Measurements from ENCODE around the gene RAD21L1. TPM values are rescaled to one million over a fixed set of nuclear protein-coding genes. Genes with fewer than 3 reads are reported as not detected.
"Not testable (repeated sequence)": the region's sequence is repeated elsewhere in the genome, so short reads cannot be mapped to it uniquely, and the experiment has no call there.

Gene RAD21L1
- total RNA-seq, 1 donor from 2014 or later, result not detected

DNA sequence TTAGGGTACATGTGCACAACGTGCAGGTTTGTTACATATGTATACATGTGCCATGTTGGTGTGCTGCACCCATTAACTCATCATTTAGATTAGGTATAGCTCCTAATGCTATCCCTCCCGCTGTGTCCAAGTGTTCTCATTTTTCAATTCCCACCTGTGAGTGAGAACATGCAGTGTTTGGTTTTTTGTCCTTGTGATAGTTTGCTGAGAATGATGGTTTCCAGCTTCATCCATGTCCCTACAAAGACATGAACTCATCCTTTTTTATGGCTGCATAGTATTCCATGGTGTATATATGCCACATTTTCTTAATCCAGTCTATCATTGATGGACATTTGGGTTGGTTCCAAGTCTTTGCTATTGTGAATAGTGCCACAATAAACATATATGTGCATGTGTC lies 24.4 kb downstream of the RAD21L1 start:
- DNase-seq (ENCODE audit: low spot score); intact Hi-C loops (cut with micrococcal nuclease); H3K4me1 Mint-ChIP-seq (ENCODE audit: low read depth); H3K4me3 Mint-ChIP-seq; H3K9me3 Mint-ChIP-seq; H3K36me3 Mint-ChIP-seq (ENCODE audit: low read depth); H3K27ac Mint-ChIP-seq: not testable (repeated sequence)
- H3K27me3 Mint-ChIP-seq (ENCODE audit: insufficient read depth), result peaks cover 15% of the 10 kb centered on the region

DNA sequence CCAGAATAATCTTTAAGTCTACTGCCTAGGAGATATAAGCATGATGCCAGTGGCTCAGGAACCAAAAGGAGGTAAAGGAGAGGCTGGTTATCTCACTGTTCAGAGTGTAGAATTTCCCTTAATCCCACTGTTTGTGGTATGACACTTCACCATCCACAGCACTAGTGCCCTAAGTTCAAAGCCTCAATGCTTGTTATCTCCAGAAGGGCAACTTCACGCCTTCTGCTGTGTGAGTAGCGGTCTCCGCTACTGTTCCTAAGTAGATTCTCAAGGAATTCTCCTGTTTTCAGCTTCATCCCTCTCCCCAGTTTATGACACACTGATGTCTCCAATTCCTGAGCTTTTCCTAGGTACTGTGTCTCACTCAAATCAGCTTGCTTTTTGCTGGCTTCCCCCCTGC lies 26.6 kb downstream of the RAD21L1 start:
- H3K9me3 Mint-ChIP-seq, result peaks cover 9% of the 10 kb centered on the region
- H3K4me3 Mint-ChIP-seq, result no peak overlapping the region
- H3K4me1 Mint-ChIP-seq (ENCODE audit: low read depth), result no peaks in the 10 kb centered on the region
- no peak overlapping the region for H3K27ac Mint-ChIP-seq
- no peaks in the 10 kb centered on the region for H3K36me3 Mint-ChIP-seq (ENCODE audit: low read depth)
- peaks cover 24% of the 10 kb centered on the region for H3K27me3 Mint-ChIP-seq (ENCODE audit: insufficient read depth)
- no peak for DNase-seq (ENCODE audit: low spot score)
- intact Hi-C loops (cut with micrococcal nuclease), result no loop called here

DNA sequence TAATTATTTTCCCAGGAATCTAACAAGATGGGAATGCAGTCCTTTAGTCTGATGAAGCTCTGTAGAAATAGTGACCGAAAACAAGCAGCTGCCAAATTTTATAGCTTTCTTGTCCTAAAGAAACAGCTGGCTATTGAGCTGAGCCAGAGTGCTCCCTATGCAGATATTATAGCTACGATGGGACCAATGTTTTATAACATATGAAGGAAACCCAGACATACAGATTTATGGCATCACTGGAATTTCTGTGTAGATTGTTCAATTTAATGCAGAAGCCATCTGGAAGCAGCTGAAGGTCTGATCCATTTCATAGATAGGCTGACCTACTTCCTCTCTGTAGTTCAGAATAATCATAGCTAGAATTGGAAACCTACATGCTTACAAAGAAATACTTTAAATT lies 28.4 kb downstream of the RAD21L1 start:
- intact Hi-C loops (cut with micrococcal nuclease), result no loop called here
- Mint-ChIP-seq H3K4me3 (no peak overlapping the region), H3K4me1 (ENCODE audit: low read depth) (no peaks in the 10 kb centered on the region), H3K36me3 (ENCODE audit: low read depth) (no peaks in the 10 kb centered on the region), H3K9me3 (peaks cover 9% of the 10 kb centered on the region), H3K27ac (no peak overlapping the region), H3K27me3 (ENCODE audit: insufficient read depth) (peaks cover 25% of the 10 kb centered on the region)
- no peak for DNase-seq (ENCODE audit: low spot score)

DNA sequence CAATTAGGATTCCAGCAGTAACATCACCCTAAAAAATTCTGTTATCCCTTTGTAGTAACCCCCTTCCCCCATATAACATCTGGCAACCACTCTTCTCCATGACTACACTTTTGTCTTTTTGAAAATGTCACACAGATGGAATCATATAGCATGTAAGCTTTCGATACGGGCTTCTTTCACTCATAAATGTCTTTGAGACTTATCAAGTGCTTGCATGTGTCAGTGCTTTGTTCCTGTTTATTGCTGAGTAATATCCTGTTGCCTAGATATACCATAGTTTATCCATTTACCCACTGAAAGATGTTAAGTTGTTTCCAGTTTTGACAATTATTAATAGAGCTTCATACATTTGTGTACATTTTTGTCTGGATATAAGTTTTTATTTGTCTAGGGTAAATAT lies 29.8 kb downstream of the RAD21L1 start:
- Mint-ChIP-seq H3K27me3 (ENCODE audit: insufficient read depth) (peaks cover 25% of the 10 kb centered on the region), H3K27ac (no peak overlapping the region), H3K4me3 (no peak overlapping the region), H3K9me3 (peaks cover 4% of the 10 kb centered on the region), H3K4me1 (ENCODE audit: low read depth) (no peaks in the 10 kb centered on the region), H3K36me3 (ENCODE audit: low read depth) (no peaks in the 10 kb centered on the region)
- intact Hi-C loops (cut with micrococcal nuclease), result no loop called here
- DNase-seq (ENCODE audit: low spot score), result no peak

DNA sequence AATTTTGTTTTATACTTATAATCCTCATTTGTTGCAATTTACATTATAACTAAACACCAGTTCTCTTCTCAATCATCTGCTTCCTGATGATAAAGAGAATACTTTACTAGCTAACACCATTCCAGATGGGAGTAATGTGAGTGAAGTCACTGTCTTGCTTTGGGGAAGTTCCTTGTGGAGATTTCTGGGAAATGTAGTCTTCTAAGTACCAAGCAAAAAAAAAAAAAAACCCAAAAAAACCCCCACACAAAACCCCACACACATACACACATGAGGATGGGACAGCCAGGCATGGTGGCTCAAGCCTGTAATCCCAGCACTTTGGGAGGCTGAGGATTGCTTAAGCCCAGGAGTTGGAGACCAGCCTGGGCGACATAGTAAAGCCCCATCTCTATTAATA lies 38.0 kb downstream of the RAD21L1 start:
- Mint-ChIP-seq H3K4me3 (no peak overlapping the region), H3K27me3 (ENCODE audit: insufficient read depth) (peaks cover 3% of the 10 kb centered on the region), H3K9me3 (peaks cover 5% of the 10 kb centered on the region), H3K27ac (no peak overlapping the region), H3K36me3 (ENCODE audit: low read depth) (peaks cover 2% of the 10 kb centered on the region), H3K4me1 (ENCODE audit: low read depth) (peaks cover 32% of the 10 kb centered on the region)
- intact Hi-C loops (cut with micrococcal nuclease), result no loop called here
- no peak for DNase-seq (ENCODE audit: low spot score)

- DNase-seq (ENCODE audit: low spot score), result no peak
- intact Hi-C loops (cut with micrococcal nuclease), result no loop called here
- H3K9me3 Mint-ChIP-seq, result peaks cover 5% of the 10 kb centered on the region
- H3K4me1 Mint-ChIP-seq (ENCODE audit: low read depth), result peaks cover 32% of the 10 kb centered on the region
- H3K4me3 Mint-ChIP-seq, result peak overlapping the region; percentile 89
- H3K36me3 Mint-ChIP-seq (ENCODE audit: low read depth), result peaks cover 2% of the 10 kb centered on the region
- peaks cover 3% of the 10 kb centered on the region for H3K27me3 Mint-ChIP-seq (ENCODE audit: insufficient read depth)
- H3K27ac Mint-ChIP-seq, result no peak overlapping the region
Observed at GRCh38 chr20:1264727-1265126, 38.9 kb downstream of the RAD21L1 start.

- peaks cover 5% of the 10 kb centered on the region for H3K9me3 Mint-ChIP-seq
- peak overlapping the region; percentile 89 for H3K4me3 Mint-ChIP-seq
- DNase-seq (ENCODE audit: low spot score), result no peak
- H3K27ac Mint-ChIP-seq, result peak overlapping the region; percentile 87
- H3K27me3 Mint-ChIP-seq (ENCODE audit: insufficient read depth), result peaks cover 3% of the 10 kb centered on the region
- H3K4me1 Mint-ChIP-seq (ENCODE audit: low read depth), result peaks cover 32% of the 10 kb centered on the region
- H3K36me3 Mint-ChIP-seq (ENCODE audit: low read depth), result peaks cover 2% of the 10 kb centered on the region
- intact Hi-C loops (cut with micrococcal nuclease), result no loop called here
Observed at GRCh38 chr20:1265226-1265915, 39.5 kb downstream of the RAD21L1 start.

GRCh38 chr20:1265916-1266166 lies 40.0 kb downstream of the RAD21L1 start:
- intact Hi-C loops (cut with micrococcal nuclease), result loop anchor here (1.0 to 2.0 kb wide), 6 partner anchors 21 to 169 kb away; partner anchors contain the start of genes FKBP1A and PSMF1
- Mint-ChIP-seq H3K9me3 (peaks cover 5% of the 10 kb centered on the region), H3K4me3 (peak overlapping the region; percentile 89), H3K27ac (peak overlapping the region; percentile 87), H3K27me3 (ENCODE audit: insufficient read depth) (peaks cover 3% of the 10 kb centered on the region), H3K4me1 (ENCODE audit: low read depth) (peaks cover 32% of the 10 kb centered on the region), H3K36me3 (ENCODE audit: low read depth) (peaks cover 2% of the 10 kb centered on the region)
- DNase-seq (ENCODE audit: low spot score), result no peak

DNA sequence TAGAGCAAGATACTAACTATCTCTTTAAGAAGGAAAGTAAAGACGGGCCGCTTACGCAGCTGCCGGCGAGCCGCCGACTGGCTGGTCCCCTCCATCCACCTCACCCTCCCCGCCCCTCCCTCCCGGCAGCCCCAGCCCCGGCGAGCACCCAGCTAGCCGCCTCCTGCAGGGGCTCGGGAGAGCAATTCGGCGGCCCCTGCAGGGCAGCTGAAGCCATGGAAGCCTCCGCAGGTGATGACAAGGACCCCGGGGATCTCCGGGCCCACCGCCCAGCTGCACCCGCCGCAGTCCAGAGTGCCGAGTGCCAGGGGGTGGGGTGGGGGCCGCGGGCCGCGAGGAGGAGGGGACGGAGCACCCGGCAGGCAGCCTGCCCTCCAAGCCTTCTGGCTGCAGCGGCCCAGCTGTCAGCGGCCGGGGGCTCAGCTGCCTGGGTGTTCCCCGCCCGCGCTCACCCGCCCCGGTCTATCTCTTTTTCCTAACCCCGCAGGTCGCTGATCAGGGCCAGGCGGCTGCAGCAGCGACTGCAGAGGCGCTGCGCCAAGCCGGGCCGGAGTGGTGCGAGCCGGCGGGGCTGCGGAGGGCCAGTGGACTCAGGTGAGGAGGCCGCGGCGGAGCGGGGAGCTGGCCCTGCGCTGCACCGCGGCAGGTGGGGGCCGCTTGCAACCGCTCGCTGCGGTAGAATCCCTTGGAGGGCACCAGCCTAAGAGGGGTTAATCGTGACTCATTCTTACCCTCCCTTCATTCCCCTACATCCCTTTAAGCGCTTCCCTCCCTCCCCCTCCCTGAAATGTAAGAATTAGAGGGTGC lies 40.5 kb downstream of the RAD21L1 start, which contains the start of gene SNPH:
SNPH (plus strand) TSS at position 128 of the 807 bp plus-strand sequence. CDS start 29,946 bp downstream, outside the sequence.
- peak; percentile 63 for DNase-seq (ENCODE audit: low spot score)
- Mint-ChIP-seq H3K36me3 (ENCODE audit: low read depth) (peaks cover 2% of the 10 kb centered on the region), H3K4me1 (ENCODE audit: low read depth) (peaks cover 32% of the 10 kb centered on the region), H3K27me3 (ENCODE audit: insufficient read depth) (peaks cover 3% of the 10 kb centered on the region), H3K27ac (peak within 1 kb of the TSS; percentile 87), H3K9me3 (peaks cover 5% of the 10 kb centered on the region), H3K4me3 (peak within 1 kb of the TSS; percentile 89)
- intact Hi-C loops (cut with micrococcal nuclease), result loop anchor here (1.0 to 2.0 kb wide), 6 partner anchors 21 to 169 kb away; partner anchors contain the start of genes FKBP1A and PSMF1

GRCh38 chr20:1267161-1267560 lies 41.3 kb downstream of the RAD21L1 start:
- H3K27ac Mint-ChIP-seq, result no peak overlapping the region
- DNase-seq (ENCODE audit: low spot score), result no peak
- H3K4me3 Mint-ChIP-seq, result peak overlapping the region; percentile 80
- peaks cover 4% of the 10 kb centered on the region for H3K9me3 Mint-ChIP-seq
- no peaks in the 10 kb centered on the region for H3K27me3 Mint-ChIP-seq (ENCODE audit: insufficient read depth)
- H3K36me3 Mint-ChIP-seq (ENCODE audit: low read depth), result peaks cover 2% of the 10 kb centered on the region
- intact Hi-C loops (cut with micrococcal nuclease), result loop anchor here (2.0 kb wide), 2 partner anchors 58 to 148 kb away; partner anchors contain the start of gene PSMF1
- H3K4me1 Mint-ChIP-seq (ENCODE audit: low read depth), result peaks cover 32% of the 10 kb centered on the region

DNA sequence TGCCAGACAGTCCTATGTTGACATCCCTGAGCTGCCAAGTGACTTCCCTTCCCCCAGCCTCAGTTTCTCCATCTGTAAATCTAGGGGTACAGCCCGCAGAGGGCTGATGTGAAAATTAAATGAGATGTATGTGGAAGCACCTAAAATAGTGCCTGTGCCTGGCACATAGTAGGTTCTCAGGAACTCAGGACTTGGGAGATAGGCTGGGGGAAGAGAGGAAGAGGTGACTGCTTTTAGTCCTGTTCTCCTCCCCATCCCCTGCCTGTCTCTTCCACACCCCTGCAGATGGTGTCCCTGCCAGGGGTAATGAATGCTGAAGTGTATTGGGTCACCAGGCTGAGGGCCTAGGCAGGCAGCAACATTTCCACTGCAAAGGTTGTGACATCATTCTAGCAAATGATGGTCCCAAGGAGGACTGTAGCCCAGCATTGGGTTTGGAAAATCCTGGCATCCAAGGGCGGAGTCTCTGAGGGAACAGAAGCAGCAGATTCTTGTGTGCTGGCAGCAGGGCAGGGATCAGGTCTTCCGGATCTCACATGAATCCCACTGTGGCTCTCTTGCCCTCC lies 42.0 kb downstream of the RAD21L1 start:
- intact Hi-C loops (cut with micrococcal nuclease), result loop anchor here (2.0 kb wide), 2 partner anchors 57 to 149 kb away; partner anchors contain the start of gene PSMF1
- H3K27ac Mint-ChIP-seq, result no peak overlapping the region
- H3K27me3 Mint-ChIP-seq (ENCODE audit: insufficient read depth), result no peaks in the 10 kb centered on the region
- no peak for DNase-seq (ENCODE audit: low spot score)
- H3K9me3 Mint-ChIP-seq, result no peaks in the 10 kb centered on the region
- no peaks in the 10 kb centered on the region for H3K36me3 Mint-ChIP-seq (ENCODE audit: low read depth)
- H3K4me1 Mint-ChIP-seq (ENCODE audit: low read depth), result peaks cover 32% of the 10 kb centered on the region
- H3K4me3 Mint-ChIP-seq, result peak overlapping the region; percentile 80

DNA sequence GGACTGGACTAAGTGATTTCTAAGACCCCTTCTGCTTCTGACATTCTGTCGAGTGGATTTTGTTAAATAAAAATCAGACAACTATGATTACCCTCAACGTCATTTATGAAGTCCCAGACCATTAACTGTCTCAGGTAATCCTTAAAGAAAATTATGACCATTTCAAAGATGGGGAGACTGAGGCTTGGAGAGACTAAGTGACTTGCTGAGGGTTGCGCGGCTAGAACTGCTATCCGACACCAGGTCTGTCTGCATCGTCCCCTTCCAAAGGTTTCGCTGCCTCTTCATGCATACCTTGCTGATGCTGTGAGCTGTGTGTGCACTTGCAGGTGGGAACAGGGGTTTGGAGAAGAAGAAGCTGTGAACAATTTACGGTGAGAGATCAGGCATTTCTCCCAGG lies 43.4 kb downstream of the RAD21L1 start:
- Mint-ChIP-seq H3K27me3 (ENCODE audit: insufficient read depth) (no peaks in the 10 kb centered on the region), H3K4me1 (ENCODE audit: low read depth) (peaks cover 32% of the 10 kb centered on the region), H3K27ac (no peak overlapping the region), H3K4me3 (no peak overlapping the region), H3K9me3 (no peaks in the 10 kb centered on the region), H3K36me3 (ENCODE audit: low read depth) (no peaks in the 10 kb centered on the region)
- no peak for DNase-seq (ENCODE audit: low spot score)
- intact Hi-C loops (cut with micrococcal nuclease), result no loop called here

DNA sequence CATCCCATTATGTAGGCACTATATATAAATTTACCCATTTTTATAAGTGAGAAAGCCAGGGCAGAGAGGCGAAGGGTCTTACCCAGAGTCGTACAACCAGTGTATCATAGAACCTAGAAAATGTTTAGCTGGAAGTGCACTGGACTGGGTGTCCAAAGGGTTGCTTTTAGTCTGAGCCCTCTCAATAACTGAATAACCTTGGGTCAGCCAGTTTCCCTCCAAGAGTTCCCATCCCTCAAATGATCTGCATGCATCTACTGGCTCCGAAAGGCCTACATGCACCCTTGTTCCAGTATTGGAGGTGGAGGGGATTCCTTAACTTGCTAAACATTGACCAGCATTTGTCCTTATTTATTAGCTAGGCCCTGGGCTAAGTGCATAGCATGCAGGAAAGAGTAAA lies 44.0 kb downstream of the RAD21L1 start:
- Mint-ChIP-seq H3K4me1 (ENCODE audit: low read depth) (peaks cover 30% of the 10 kb centered on the region), H3K36me3 (ENCODE audit: low read depth) (no peaks in the 10 kb centered on the region), H3K27ac (no peak overlapping the region), H3K27me3 (ENCODE audit: insufficient read depth) (no peaks in the 10 kb centered on the region), H3K4me3 (no peak overlapping the region), H3K9me3 (no peaks in the 10 kb centered on the region)
- no peak for DNase-seq (ENCODE audit: low spot score)
- intact Hi-C loops (cut with micrococcal nuclease), result no loop called here

Measured in activated T-helper 1 cell treated with anti-CD3 and anti-CD28 coated beads, Interleukin-12 subunit alpha, Interleukin-12 subunit beta, Interleukin-2, Interleukin-4 antibody, amounts not matched to agents 30 ng/mL and 10 ng/mL and 1 ng/mL, durations not matched to agents 14 hours and 24 hours and 36 hours (primary cell).